GM21717 (cell line): ENCODE measurements around the gene FBXO15.
A peak's percentile ranks its signal among the peaks of the same experiment; 100 is the strongest.

Source experiments
- ATAC-seq: cut with Tn5 transposase; IDR thresholded peaks from one replicate; pipeline ENCODE4 v1.9.1; 2021; ENCODE audit warnings: mild to moderate bottlenecking, moderate library complexity; ENCODE audit not compliant: unreplicated experiment

The FBXO15 gene

GRCh38 chr18:74147779-74148542, at the start of gene FBXO15, which contains the start of gene TIMM21:
Gene FBXO15, minus strand, starts transcription at chr18:74147834. Its CDS starts 49 bp downstream, at chr18:74147785.
Gene TIMM21, plus strand, starts transcription at chr18:74148523. Its CDS starts 286 bp downstream, at chr18:74148809.
- ATAC-seq, result peak; percentile 94

GRCh38 chr18:74196220-74197119, 48.8 kb upstream of the FBXO15 start:
- peak; percentile 80 for ATAC-seq

- ATAC-seq, result no peak
Measured at GRCh38 chr18:74194691-74195090, 47.1 kb upstream of the FBXO15 start.

GRCh38 chr18:74191577-74191976, 43.9 kb upstream of the FBXO15 start:
- ATAC-seq, result no peak

- ATAC-seq, result no peak
Measured at GRCh38 chr18:74190086-74190485, 42.5 kb upstream of the FBXO15 start.

- no peak for ATAC-seq
Measured at GRCh38 chr18:74186661-74187060, 39.0 kb upstream of the FBXO15 start.

GRCh38 chr18:74185860-74186259, 38.2 kb upstream of the FBXO15 start:
- no peak for ATAC-seq

GRCh38 chr18:74184875-74185274, 37.2 kb upstream of the FBXO15 start:
- no peak for ATAC-seq

GRCh38 chr18:74183130-74183529, 35.5 kb upstream of the FBXO15 start:
- no peak for ATAC-seq

GRCh38 chr18:74182335-74182734, 34.7 kb upstream of the FBXO15 start:
- ATAC-seq, result no peak

- ATAC-seq, result no peak
Measured at GRCh38 chr18:74179623-74180199, 32.1 kb upstream of the FBXO15 start.

- ATAC-seq, result no peak
Measured at GRCh38 chr18:74178884-74179283, 31.2 kb upstream of the FBXO15 start.

GRCh38 chr18:74175658-74176057, 28.0 kb upstream of the FBXO15 start:
- ATAC-seq, result no peak

GRCh38 chr18:74173434-74173750, 25.8 kb upstream of the FBXO15 start:
- ATAC-seq, result no peak

- ATAC-seq, result no peak
Measured at GRCh38 chr18:74172697-74173433, 25.2 kb upstream of the FBXO15 start.

- ATAC-seq, result peak; percentile 97
Measured at GRCh38 chr18:74171910-74172606, 24.4 kb upstream of the FBXO15 start.

GRCh38 chr18:74166386-74166785, 18.8 kb upstream of the FBXO15 start:
- no peak for ATAC-seq

GRCh38 chr18:74163019-74163660, 15.5 kb upstream of the FBXO15 start:
- peak; percentile 75 for ATAC-seq

GRCh38 chr18:74155276-74155675, 7.6 kb upstream of the FBXO15 start:
- no peak for ATAC-seq

GRCh38 chr18:74154716-74155115, 7.1 kb upstream of the FBXO15 start:
- no peak for ATAC-seq
